Naive thymus-derived CD8-positive, alpha-beta T cell (primary cell): ENCODE measurements around the gene HBG2. TPM values are rescaled to one million over a fixed set of nuclear protein-coding genes. Genes with fewer than 3 reads are reported as not detected.
"Not testable (repeated sequence)": the region's sequence is repeated elsewhere in the genome, so short reads cannot be mapped to it uniquely, and the experiment has no call there.

Experiments
- ATAC-seq, 2 donors: fragments of 150-1000 bp; cut with Tn5 transposase in 1 of 2; sonication (Bioruptor Pico), chemical (Tn5 transposase) in 1 of 2; 1 replicate in 1 of 2; 2 replicates in 1 of 2; pipeline ENCODE4 v1.10.0; 2021; ENCODE audit warnings: mild to moderate bottlenecking in 2 of 2, moderate library complexity in 2 of 2
- POLR2A ChIA-PET: fragments of 350-600 bp; sonication (Branson Sonifier 250); formaldehyde crosslinking; loops from one replicate; lab custom pipeline; 2021; ENCODE audit warnings: antibody characterized with exemption; lab: Charles Lee
- DNase-seq, 10 donors: peaks; one replicate each; pipeline versions ENCODE4 v3.0.0 to v3.0.0-alpha.2; 2020 to 2022
- H3K27ac Mint-ChIP-seq, 10 donors: one replicate each; pipeline ENCODE4 v1.8.0; 2020 to 2022; ENCODE audit warnings: mild to moderate bottlenecking in 10 of 10, mixed read lengths in 10 of 10, moderate library complexity in 4 of 10, inconsistent platforms in 1 of 10
- H3K27me3 Mint-ChIP-seq, 5 donors: one replicate each; pipeline ENCODE4 v1.8.0; 2021 to 2022; ENCODE audit warnings: mixed read lengths in 5 of 5
- H3K36me3 Mint-ChIP-seq, 3 donors: one replicate each; pipeline ENCODE4 v1.8.0; 2020 to 2022; ENCODE audit warnings: mixed read lengths in 3 of 3, mild to moderate bottlenecking in 2 of 3, inconsistent platforms in 1 of 3
- H3K4me1 Mint-ChIP-seq, 4 donors: one replicate each; pipeline ENCODE4 v1.8.0; 2021 to 2022; ENCODE audit warnings: mixed read lengths in 4 of 4
- H3K4me3 Mint-ChIP-seq, 10 donors: one replicate each; pipeline ENCODE4 v1.8.0; 2020 to 2022; ENCODE audit warnings: mild to moderate bottlenecking in 10 of 10, mixed read lengths in 10 of 10, moderate library complexity in 6 of 10, inconsistent platforms in 1 of 10
- H3K9me3 Mint-ChIP-seq, 9 donors: one replicate each; pipeline ENCODE4 v1.8.0; 2020 to 2022; ENCODE audit warnings: mixed read lengths in 9 of 9, mild to moderate bottlenecking in 3 of 9, inconsistent platforms in 1 of 9, moderate library complexity in 1 of 9
- polyA plus RNA-seq, 3 donors: library from polyadenylated mRNA; unstranded; fragments of 300-500 nt; fragmentation: Illumina TruSeq; gene quantifications; one replicate each; pipeline ENCODE4 v1.2.3, GENCODE V29; 2021
- total RNA-seq, 8 experiments: library from RNA in 2 of 8; stranded (reverse) in 2 of 8; gene quantifications; one replicate each; pipeline ENCODE4 v1.2.3 and lab custom pipeline; 2021 to 2026

HBG2 gene
- total and polyA plus RNA-seq, 5 experiments from 2014 or later = not detected

DNA sequence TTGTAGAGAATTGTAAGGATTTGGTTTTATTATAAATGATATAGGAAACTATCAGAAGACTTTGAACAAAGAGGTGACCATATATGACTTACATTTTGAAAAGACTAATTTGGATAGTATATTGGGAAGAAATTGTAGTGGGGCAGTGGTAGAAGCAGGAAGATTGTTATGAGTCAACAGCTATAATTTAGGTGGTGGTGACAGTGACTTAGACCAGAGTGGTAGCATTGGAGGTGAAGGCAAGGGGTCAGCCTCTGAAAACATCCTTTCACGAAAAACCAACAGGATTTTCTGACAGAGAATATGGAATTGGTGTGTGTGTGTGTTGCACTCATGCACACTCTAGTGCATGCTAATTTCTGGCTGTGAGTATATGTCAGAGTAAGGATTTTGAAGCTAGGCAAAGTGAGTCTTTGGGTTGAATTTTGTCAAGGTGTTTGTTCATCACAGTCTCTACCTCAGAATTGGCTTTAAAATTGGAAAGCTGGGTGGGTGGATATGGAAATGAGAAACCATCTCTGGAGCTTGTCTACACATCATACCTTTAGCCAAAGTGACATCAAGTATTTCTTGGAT is 23.3 kb upstream of the HBG2 start:
- POLR2A ChIA-PET = no interaction called here
- DNase-seq = no peak

GRCh38 chr11:5276697-5277096 is 22.1 kb upstream of the HBG2 start:
- DNase-seq (no peak), ATAC-seq (no peak)
- Mint-ChIP-seq H3K27me3 (peaks cover 2 to 5% (median 2%) of the 10 kb centered on the region in 5 donors), H3K27ac (no peak overlapping the region), H3K4me3 (no peak overlapping the region), H3K36me3 (no peaks in the 10 kb centered on the region), H3K4me1 (no peaks in the 10 kb centered on the region), H3K9me3 (no peaks in the 10 kb centered on the region)
- POLR2A ChIA-PET = no interaction called here

More for the DNA sequence above, 23.3 kb upstream of the HBG2 start:
- no peaks in the 10 kb centered on the region for H3K9me3 Mint-ChIP-seq
- no peak overlapping the region for H3K27ac Mint-ChIP-seq
- peaks cover 0 to 5% (median 2%) of the 10 kb centered on the region in 5 donors for H3K27me3 Mint-ChIP-seq
- no peak for ATAC-seq
- no peak overlapping the region for H3K4me3 Mint-ChIP-seq
- H3K36me3 Mint-ChIP-seq = no peaks in the 10 kb centered on the region
- no peaks in the 10 kb centered on the region for H3K4me1 Mint-ChIP-seq

GRCh38 chr11:5275369-5276110 is 21.0 kb upstream of the HBG2 start:
- POLR2A ChIA-PET = no interaction called here
- Mint-ChIP-seq H3K27me3 (peaks cover 2 to 9% (median 5%) of the 10 kb centered on the region in 5 donors), H3K36me3 (no peaks in the 10 kb centered on the region), H3K9me3 (no peaks in the 10 kb centered on the region), H3K4me3 (no peak overlapping the region), H3K27ac (no peak overlapping the region), H3K4me1 (no peaks in the 10 kb centered on the region)
- ATAC-seq (no peak), DNase-seq (no peak)

DNA sequence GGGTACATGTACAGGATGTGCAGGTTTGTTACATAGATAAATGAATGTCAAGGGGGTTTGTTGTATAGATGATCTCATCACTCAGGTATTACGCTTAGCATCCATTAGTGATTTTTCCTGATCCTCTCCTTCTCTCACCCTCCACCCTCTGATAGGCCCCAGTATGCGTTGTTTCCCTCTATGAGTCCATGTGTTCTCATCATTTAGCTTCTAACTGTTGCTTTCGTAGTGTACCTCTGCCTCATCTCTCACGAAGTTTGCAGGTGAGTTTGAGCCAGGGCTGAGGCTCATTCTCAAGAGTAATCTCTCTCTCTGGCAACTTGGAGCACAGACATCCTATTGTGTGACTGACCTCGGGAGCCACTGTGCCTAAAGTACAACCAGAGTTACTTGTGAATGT is 19.8 kb upstream of the HBG2 start:
- Mint-ChIP-seq H3K27me3 (peaks cover 2 to 9% (median 5%) of the 10 kb centered on the region in 5 donors), H3K4me1 (no peaks in the 10 kb centered on the region), H3K4me3 (no peak overlapping the region), H3K27ac (no peak overlapping the region), H3K9me3 (no peaks in the 10 kb centered on the region), H3K36me3 (no peaks in the 10 kb centered on the region)
- ATAC-seq = no peak
- no peak for DNase-seq
- POLR2A ChIA-PET = no interaction called here

DNA sequence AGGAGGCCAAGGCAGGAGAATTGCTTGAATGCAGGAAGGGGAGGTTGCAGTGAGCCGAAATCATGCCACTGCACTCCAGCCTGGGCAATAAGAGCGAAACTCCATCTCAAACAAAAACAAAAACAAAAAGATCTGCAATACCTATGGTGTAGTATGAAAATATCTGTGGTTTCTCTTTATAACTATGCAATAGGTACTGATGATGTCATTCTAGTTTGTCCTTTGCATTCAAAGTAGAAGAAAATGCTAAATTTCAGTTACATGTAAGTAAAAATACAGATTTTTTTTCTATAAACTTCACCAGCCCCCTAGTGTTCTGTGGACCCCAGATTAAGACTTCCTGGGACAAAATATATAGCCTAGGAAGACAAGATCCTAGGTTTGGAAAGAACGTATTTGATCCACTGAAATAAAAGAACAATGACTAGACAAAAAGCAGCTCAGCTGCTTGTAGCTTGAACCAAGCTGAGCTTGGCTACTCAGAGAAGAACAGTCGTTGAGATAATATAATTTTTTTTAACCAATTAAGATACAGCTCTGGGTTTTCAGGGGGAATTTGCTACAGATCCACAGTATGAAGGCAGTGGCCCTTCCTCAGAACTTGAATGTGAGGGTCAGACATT is 17.9 kb upstream of the HBG2 start:
- H3K27me3 Mint-ChIP-seq = peaks cover 2 to 9% (median 5%) of the 10 kb centered on the region in 5 donors
- H3K4me1 Mint-ChIP-seq = no peaks in the 10 kb centered on the region
- no peak overlapping the region for H3K27ac Mint-ChIP-seq
- no peak overlapping the region for H3K4me3 Mint-ChIP-seq
- POLR2A ChIA-PET = no interaction called here
- H3K9me3 Mint-ChIP-seq = no peaks in the 10 kb centered on the region
- no peak for DNase-seq
- no peak for ATAC-seq
- no peaks in the 10 kb centered on the region for H3K36me3 Mint-ChIP-seq

GRCh38 chr11:5269715-5270147 is 15.2 kb upstream of the HBG2 start, which contains the start of gene HBE1:
HBE1 (minus strand) TSS chr11:5269945; CDS start chr11:5269890, 55 bp downstream.
- H3K27me3 Mint-ChIP-seq = peaks cover 2 to 9% (median 5%) of the 10 kb centered on the region in 5 donors
- H3K9me3 Mint-ChIP-seq = no peaks in the 10 kb centered on the region
- H3K4me1 Mint-ChIP-seq = no peaks in the 10 kb centered on the region
- POLR2A ChIA-PET = no interaction called here
- H3K4me3 Mint-ChIP-seq = no peak within 1 kb of the TSS
- H3K36me3 Mint-ChIP-seq = no peaks in the 10 kb centered on the region
- no peak within 1 kb of the TSS for H3K27ac Mint-ChIP-seq
- DNase-seq (no peak), ATAC-seq (no peak)

DNA sequence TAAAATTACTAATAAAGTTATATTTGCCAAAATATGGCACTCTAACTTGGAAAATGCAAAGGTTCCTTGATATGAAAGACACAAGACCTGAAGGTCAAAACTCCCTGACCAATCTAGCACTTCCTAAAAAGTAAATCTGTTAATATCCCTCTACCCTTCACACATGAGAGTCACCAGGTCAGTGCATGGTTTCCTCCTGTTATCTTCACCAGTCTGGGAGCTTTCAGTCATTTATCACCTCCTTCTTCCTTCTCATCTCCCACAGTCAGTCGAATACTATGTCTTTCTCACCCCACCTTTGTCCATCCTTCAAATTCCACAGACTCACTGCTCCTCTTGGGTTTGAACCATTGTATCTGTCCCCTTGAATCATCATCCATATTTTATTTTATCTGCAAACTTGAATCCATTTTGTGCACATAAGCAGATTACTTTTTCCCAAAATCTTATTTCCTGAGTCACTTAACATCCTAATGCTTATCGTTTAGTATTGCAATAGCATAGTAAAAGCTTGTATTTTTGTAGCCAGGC is 12.5 kb upstream of the HBG2 start:
- no peak overlapping the region for H3K4me3 Mint-ChIP-seq
- H3K4me1 Mint-ChIP-seq = peaks cover 0 to 2% (median 0%) of the 10 kb centered on the region in 4 donors
- H3K36me3 Mint-ChIP-seq = no peaks in the 10 kb centered on the region
- H3K27me3 Mint-ChIP-seq = peaks cover 0 to 18% (median 4%) of the 10 kb centered on the region in 5 donors
- H3K9me3 Mint-ChIP-seq = peaks cover 0 to 4% (median 0%) of the 10 kb centered on the region in 9 donors
- DNase-seq (no peak), ATAC-seq (no peak)
- no peak overlapping the region for H3K27ac Mint-ChIP-seq
- POLR2A ChIA-PET = no interaction called here

DNA sequence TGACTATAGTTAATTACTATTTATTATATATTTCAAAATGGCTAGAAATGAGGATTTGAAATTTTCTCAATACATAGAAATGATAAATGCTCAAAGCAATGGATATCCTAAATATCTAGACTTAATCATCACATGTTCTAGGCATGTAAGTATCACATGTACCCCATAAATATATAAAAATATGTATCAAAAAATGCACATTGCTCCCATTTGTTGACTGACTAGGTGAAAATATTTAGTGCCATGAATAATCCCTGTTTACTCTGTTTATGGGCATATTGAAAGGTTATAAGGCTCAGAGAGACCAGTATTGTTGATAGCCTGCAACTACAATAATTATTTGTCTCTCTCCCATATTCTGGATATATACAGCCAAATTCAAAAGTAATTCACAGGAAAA is 12.0 kb upstream of the HBG2 start:
- H3K9me3 Mint-ChIP-seq = peaks cover 0 to 4% (median 0%) of the 10 kb centered on the region in 9 donors
- H3K36me3 Mint-ChIP-seq = no peaks in the 10 kb centered on the region
- POLR2A ChIA-PET = no interaction called here
- H3K27me3 Mint-ChIP-seq = peaks cover 0 to 16% (median 2%) of the 10 kb centered on the region in 5 donors
- DNase-seq (no peak), ATAC-seq (no peak)
- H3K27ac Mint-ChIP-seq = no peak overlapping the region
- H3K4me3 Mint-ChIP-seq = no peak overlapping the region
- peaks cover 0 to 2% (median 0%) of the 10 kb centered on the region in 4 donors for H3K4me1 Mint-ChIP-seq

DNA sequence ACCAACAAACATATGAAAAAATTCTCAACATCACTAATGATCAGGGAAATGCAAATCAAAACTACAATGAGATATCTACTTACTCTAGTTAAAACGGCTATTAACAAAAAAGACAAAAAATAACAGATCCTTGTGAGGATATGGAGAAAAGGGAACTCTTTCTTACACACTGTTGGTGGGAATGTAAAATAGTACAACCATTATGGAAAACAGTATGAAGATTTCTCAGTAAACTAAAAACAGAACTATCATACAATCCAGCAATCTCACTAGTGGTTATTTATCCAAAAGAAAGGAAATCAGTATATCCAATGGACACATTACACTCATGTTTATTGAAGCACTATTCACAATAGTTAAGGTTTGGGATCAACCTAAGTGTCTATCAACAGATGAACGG is 11.3 kb upstream of the HBG2 start:
- no peak overlapping the region for H3K27ac Mint-ChIP-seq
- H3K4me1 Mint-ChIP-seq = peaks cover 0 to 2% (median 0%) of the 10 kb centered on the region in 4 donors
- H3K27me3 Mint-ChIP-seq = peaks cover 0 to 10% (median 0%) of the 10 kb centered on the region in 5 donors
- POLR2A ChIA-PET = no interaction called here
- no peak overlapping the region for H3K4me3 Mint-ChIP-seq
- DNase-seq (no peak), ATAC-seq (no peak)
- peaks cover 0 to 8% (median 0%) of the 10 kb centered on the region in 9 donors for H3K9me3 Mint-ChIP-seq
- H3K36me3 Mint-ChIP-seq = no peaks in the 10 kb centered on the region

DNA sequence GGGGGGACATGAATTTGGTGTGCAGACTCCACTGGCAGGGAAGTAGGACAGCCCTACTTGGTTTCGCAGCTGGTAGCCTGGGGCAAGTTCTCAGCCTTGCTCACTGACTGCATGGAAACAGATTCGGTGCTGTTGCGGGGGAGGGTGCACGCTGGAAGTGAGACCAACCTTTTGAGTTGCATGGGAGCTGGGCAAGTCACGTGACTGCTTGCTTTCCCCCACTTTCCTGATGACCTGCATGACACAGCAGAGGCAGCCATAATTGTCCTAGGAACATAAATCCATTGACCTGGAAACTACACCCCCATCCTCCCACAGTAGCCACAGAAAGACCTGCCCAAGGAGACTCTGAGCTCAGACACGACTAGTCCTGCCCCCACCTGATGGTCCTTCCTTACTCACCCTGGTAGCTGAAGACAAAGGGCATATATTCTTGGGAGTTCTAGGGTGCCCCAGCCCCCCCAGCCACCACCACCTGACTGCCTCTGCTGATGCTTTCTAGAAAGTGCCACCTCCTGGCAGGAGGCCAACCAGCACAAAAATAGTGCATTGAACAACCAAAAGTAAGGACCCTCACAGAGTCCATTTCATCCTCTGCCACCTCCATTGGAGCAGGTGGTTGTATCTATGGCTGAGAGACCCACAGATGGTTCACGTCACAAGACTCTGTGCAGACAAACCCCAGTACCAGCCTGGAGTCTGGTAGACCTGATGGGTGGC is 4.1 kb upstream of the HBG2 start:
- H3K4me3 Mint-ChIP-seq = no peak overlapping the region
- ATAC-seq (no peak), DNase-seq (no peak)
- peaks cover 0 to 11% (median 0%) of the 10 kb centered on the region in 3 donors for H3K36me3 Mint-ChIP-seq
- peaks cover 2 to 63% (median 4%) of the 10 kb centered on the region in 5 donors for H3K27me3 Mint-ChIP-seq
- POLR2A ChIA-PET = no interaction called here
- H3K27ac Mint-ChIP-seq = no peak overlapping the region
- peaks cover 0 to 2% (median 0%) of the 10 kb centered on the region in 4 donors for H3K4me1 Mint-ChIP-seq
- peaks cover 0 to 30% (median 13%) of the 10 kb centered on the region in 9 donors for H3K9me3 Mint-ChIP-seq

GRCh38 chr11:5257296-5257695 is 2.7 kb upstream of the HBG2 start:
- peaks cover 4 to 63% (median 7%) of the 10 kb centered on the region in 5 donors for H3K27me3 Mint-ChIP-seq
- peaks cover 0 to 11% (median 0%) of the 10 kb centered on the region in 3 donors for H3K36me3 Mint-ChIP-seq
- no peak overlapping the region for H3K4me3 Mint-ChIP-seq
- H3K27ac Mint-ChIP-seq = no peak overlapping the region
- H3K4me1 Mint-ChIP-seq = no peaks in the 10 kb centered on the region
- ATAC-seq (no peak), DNase-seq (no peak)
- POLR2A ChIA-PET = no interaction called here
- H3K9me3 Mint-ChIP-seq = peaks cover 0 to 29% (median 13%) of the 10 kb centered on the region in 9 donors

DNA sequence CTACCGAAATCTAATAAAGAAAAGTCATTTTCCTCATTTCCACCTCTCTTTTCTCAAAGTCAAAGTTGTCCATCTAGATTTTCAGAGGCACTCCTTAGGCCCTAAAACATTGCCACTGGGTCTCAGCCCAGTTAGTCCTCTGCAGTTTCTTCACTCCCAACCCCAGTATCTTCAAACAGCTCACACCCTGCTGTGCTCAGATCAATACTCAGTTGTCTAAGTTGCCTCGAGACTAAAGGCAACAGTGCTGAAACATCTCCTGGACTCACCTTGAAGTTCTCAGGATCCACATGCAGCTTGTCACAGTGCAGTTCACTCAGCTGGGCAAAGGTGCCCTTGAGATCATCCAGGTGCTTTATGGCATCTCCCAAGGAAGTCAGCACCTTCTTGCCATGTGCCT is 558 bp downstream of the HBG2 start:
- POLR2A ChIA-PET, H3K9me3 Mint-ChIP-seq, ATAC-seq, H3K27ac Mint-ChIP-seq, H3K4me1 Mint-ChIP-seq, DNase-seq, H3K36me3 Mint-ChIP-seq, H3K4me3 Mint-ChIP-seq: not testable (repeated sequence)
- H3K27me3 Mint-ChIP-seq = peaks cover 4 to 55% (median 7%) of the 10 kb centered on the region in 5 donors
